CD4-positive, alpha-beta memory T cell (primary cell): ENCODE measurements around the gene ITGA8. TPM values are rescaled to one million over a fixed set of nuclear protein-coding genes. Genes with fewer than 3 reads are reported as not detected.

Experiments used
- CTCF ChIA-PET: fragments of 350-600 bp; sonication (Branson Sonifier 250); formaldehyde crosslinking; loops from one replicate; lab custom pipeline; 2021; ENCODE audit warnings: inconsistent platforms; ENCODE audit not compliant: partially characterized antibody; lab: Charles Lee
- POLR2A ChIA-PET: fragments of 350-600 bp; sonication (Branson Sonifier 250); formaldehyde crosslinking; loops from one replicate; lab custom pipeline; 2021; ENCODE audit not compliant: partially characterized antibody; lab: Charles Lee
- DNase-seq, 5 donors: peaks; one replicate each; pipeline versions ENCODE4 v3.0.0 to v3.0.0-alpha.2; 2020 to 2022; ENCODE audit warnings: mixed read lengths in 1 of 5
- H3K27ac ChIP-seq: one replicate; pipeline ENCODE4 v1.7.0; 2013; ENCODE audit warnings: low read depth, low read length
- H3K27me3 ChIP-seq: 2 replicates; pipeline ENCODE4 v1.7.0; 2013; ENCODE audit warnings: mild to moderate bottlenecking, low read length, moderate library complexity; ENCODE audit not compliant: insufficient read depth
- H3K36me3 ChIP-seq: 2 replicates; pipeline ENCODE4 v1.7.0; 2013; ENCODE audit warnings: mild to moderate bottlenecking, low read length, moderate library complexity; ENCODE audit not compliant: insufficient read depth
- H3K4me1 ChIP-seq: 2 replicates; pipeline ENCODE4 v1.7.0; 2013; ENCODE audit warnings: mild to moderate bottlenecking, low read length, moderate library complexity; ENCODE audit not compliant: insufficient read depth
- H3K4me3 ChIP-seq, 2 donors: one replicate each; pipeline ENCODE4 v1.7.0; 2013; ENCODE audit warnings: low read length in 2 of 2, mild to moderate bottlenecking in 1 of 2
- H3K9me3 ChIP-seq, 2 donors: one replicate each; pipeline ENCODE4 v1.7.0; 2013; ENCODE audit warnings: low read length in 2 of 2, control low read depth in 1 of 2; ENCODE audit not compliant: control insufficient read depth in 1 of 2
- H3K27ac Mint-ChIP-seq, 7 donors: one replicate each; pipeline ENCODE4 v1.8.0; 2020 to 2021; ENCODE audit warnings: mixed read lengths in 7 of 7, mild to moderate bottlenecking in 6 of 7, inconsistent platforms in 3 of 7, moderate library complexity in 3 of 7
- H3K27me3 Mint-ChIP-seq, 2 donors: one replicate each; pipeline ENCODE4 v1.8.0; 2020 to 2021; ENCODE audit warnings: mixed read lengths in 2 of 2
- H3K36me3 Mint-ChIP-seq, 2 donors: one replicate each; pipeline ENCODE4 v1.8.0; 2020 to 2021; ENCODE audit warnings: mixed read lengths in 2 of 2, inconsistent platforms in 1 of 2, mild to moderate bottlenecking in 1 of 2
- H3K4me1 Mint-ChIP-seq, 4 donors: one replicate each; pipeline ENCODE4 v1.8.0; 2020 to 2021; ENCODE audit warnings: mixed read lengths in 4 of 4, mild to moderate bottlenecking in 1 of 4
- H3K4me3 Mint-ChIP-seq, 8 donors: one replicate each; pipeline ENCODE4 v1.8.0; 2020 to 2021; ENCODE audit warnings: mixed read lengths in 8 of 8, mild to moderate bottlenecking in 7 of 8, moderate library complexity in 6 of 8, inconsistent platforms in 3 of 8
- H3K9me3 Mint-ChIP-seq, 8 donors: one replicate each; pipeline ENCODE4 v1.8.0; 2020 to 2021; ENCODE audit warnings: mixed read lengths in 8 of 8, mild to moderate bottlenecking in 5 of 8, inconsistent platforms in 3 of 8, moderate library complexity in 1 of 8
- intact Hi-C: fragments of 100-400 bp; cut with micrococcal nuclease; formaldehyde crosslinking; loops from one replicate; pipeline ENCODE4 v1.15.1; 2023
- polyA plus RNA-seq, 2 donors: library from polyadenylated mRNA; unstranded; fragments of 300-500 nt; fragmentation: Illumina TruSeq; gene quantifications; one replicate each; pipeline ENCODE4 v1.2.3, GENCODE V29; 2021
- total RNA-seq, 2 experiments: library from RNA; stranded (reverse); gene quantifications; one replicate each; pipeline ENCODE4 v1.2.3, GENCODE V29; 2021

The ITGA8 gene
- total and polyA plus RNA-seq, 4 experiments from 2014 or later = not detected

DNA sequence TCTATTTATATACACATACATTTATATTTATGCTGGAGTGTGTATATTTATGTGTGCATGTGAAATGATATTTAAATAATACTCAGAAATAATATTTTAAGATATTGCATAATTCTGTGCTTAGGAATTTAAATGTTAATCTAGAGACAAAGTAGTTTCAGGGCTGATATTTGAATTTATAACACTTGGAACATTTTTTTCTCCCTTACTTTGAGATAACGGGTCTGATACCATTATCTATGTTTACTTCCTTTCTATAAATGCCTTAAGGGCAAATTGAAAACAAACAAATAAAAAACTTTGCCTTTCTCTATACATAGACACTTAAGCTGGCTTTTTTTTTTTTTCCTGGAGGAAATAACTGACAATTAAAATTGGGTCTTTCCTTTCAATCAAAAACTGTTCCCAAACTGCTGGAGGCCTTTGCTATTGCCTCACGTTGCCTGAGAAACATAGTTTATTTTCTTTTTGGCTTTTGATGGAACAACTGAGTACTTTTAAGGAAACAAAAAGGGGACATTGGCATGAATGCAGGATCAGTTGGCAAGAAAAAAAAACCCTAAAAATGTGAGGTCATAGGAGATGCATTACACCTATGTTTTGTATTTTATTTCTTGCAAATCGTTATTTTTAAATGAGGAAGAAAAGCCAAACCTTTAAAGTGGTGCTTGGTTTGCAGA is 98.7 kb downstream of the ITGA8 start:
- Mint-ChIP-seq H3K4me3 (no peak overlapping the region), H3K27ac (no peak overlapping the region), H3K36me3 (no peaks in the 10 kb centered on the region), H3K27me3 (peaks cover 3 to 12% of the 10 kb centered on the region in 2 donors), H3K9me3 (peaks cover 0 to 2% (median 0%) of the 10 kb centered on the region in 8 donors), H3K4me1 (no peaks in the 10 kb centered on the region)
- H3K36me3 ChIP-seq = no peaks in the 10 kb centered on the region
- no peaks in the 10 kb centered on the region for H3K9me3 ChIP-seq
- intact Hi-C loops = no loop called here
- no peak for DNase-seq
- no peak overlapping the region for H3K27ac ChIP-seq
- H3K4me1 ChIP-seq = no peaks in the 10 kb centered on the region
- POLR2A ChIA-PET = no interaction called here
- H3K4me3 ChIP-seq = no peak overlapping the region
- CTCF ChIA-PET = no interaction called here
- H3K27me3 ChIP-seq = no peaks in the 10 kb centered on the region

- ChIA-PET CTCF (no interaction called here), POLR2A (no interaction called here)
- Mint-ChIP-seq H3K27ac (no peak overlapping the region), H3K27me3 (peaks cover 3 to 12% of the 10 kb centered on the region in 2 donors), H3K4me3 (no peak overlapping the region), H3K4me1 (no peaks in the 10 kb centered on the region), H3K36me3 (no peaks in the 10 kb centered on the region), H3K9me3 (no peaks in the 10 kb centered on the region)
- intact Hi-C loops = no loop called here
- DNase-seq = no peak
- Histone ChIP-seq H3K27me3 (no peaks in the 10 kb centered on the region), H3K9me3 (no peaks in the 10 kb centered on the region), H3K4me1 (no peaks in the 10 kb centered on the region), H3K27ac (no peak overlapping the region), H3K36me3 (no peaks in the 10 kb centered on the region), H3K4me3 (no peak overlapping the region)
These were observed 99.4 kb downstream of the ITGA8 start for GRCh38 chr10:15620337-15620736.

DNA sequence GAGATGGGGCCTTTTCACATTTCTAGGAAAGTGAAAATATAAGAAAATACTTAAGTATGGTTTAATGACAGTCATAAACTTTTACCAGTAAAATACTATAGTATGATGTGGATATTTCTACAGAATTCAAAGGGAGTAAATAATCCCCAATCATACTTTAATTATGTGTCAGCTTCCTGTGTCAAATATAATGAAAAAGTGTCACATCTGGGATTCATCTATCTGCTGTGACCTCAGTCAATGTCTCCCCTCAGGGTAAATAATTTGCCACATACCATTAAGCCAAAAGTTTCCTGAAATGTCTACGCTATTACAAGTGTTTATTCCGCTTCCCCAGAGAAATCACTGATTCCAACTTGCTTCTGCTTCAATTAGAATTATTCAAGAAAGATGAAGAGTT is 110.5 kb downstream of the ITGA8 start:
- Histone ChIP-seq H3K4me1 (no peaks in the 10 kb centered on the region), H3K27me3 (no peaks in the 10 kb centered on the region), H3K9me3 (no peaks in the 10 kb centered on the region), H3K4me3 (no peak overlapping the region), H3K27ac (no peak overlapping the region), H3K36me3 (no peaks in the 10 kb centered on the region)
- intact Hi-C loops = no loop called here
- Mint-ChIP-seq H3K27ac (no peak overlapping the region), H3K36me3 (no peaks in the 10 kb centered on the region), H3K27me3 (peaks cover 3 to 8% of the 10 kb centered on the region in 2 donors), H3K9me3 (peaks cover 0 to 3% (median 0%) of the 10 kb centered on the region in 8 donors), H3K4me1 (no peaks in the 10 kb centered on the region), H3K4me3 (no peak overlapping the region)
- ChIA-PET POLR2A (no interaction called here), CTCF (no interaction called here)
- DNase-seq = no peak

DNA sequence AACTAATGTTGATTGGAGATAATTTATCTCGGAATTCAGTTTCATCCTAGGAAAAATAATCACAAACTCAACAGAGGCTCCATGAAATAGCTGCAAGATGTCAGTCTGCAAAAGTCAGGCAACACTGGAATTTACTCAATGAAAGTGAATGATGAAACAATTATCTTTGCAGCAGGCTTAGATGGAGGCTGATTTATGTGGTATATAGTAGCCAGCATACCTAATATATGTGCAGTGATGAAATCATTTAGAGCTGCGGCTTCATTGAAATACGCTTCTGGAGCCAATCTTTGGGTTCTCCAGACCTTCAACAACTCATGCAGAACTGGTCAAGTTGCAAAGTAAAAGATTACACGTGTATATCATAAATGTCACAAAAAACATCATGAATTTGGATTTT is 113.3 kb downstream of the ITGA8 start:
- H3K36me3 Mint-ChIP-seq = no peaks in the 10 kb centered on the region
- H3K36me3 ChIP-seq = no peaks in the 10 kb centered on the region
- intact Hi-C loops = no loop called here
- DNase-seq = no peak
- H3K27ac ChIP-seq = no peak overlapping the region
- H3K9me3 ChIP-seq = no peaks in the 10 kb centered on the region
- peaks cover 4 to 8% of the 10 kb centered on the region in 2 donors for H3K27me3 Mint-ChIP-seq
- H3K4me3 ChIP-seq = no peak overlapping the region
- H3K27me3 ChIP-seq = no peaks in the 10 kb centered on the region
- H3K4me1 ChIP-seq = no peaks in the 10 kb centered on the region
- peaks cover 0 to 3% (median 0%) of the 10 kb centered on the region in 8 donors for H3K9me3 Mint-ChIP-seq
- CTCF ChIA-PET = no interaction called here
- POLR2A ChIA-PET = no interaction called here
- H3K4me3 Mint-ChIP-seq = no peak overlapping the region
- no peak overlapping the region for H3K27ac Mint-ChIP-seq
- no peaks in the 10 kb centered on the region for H3K4me1 Mint-ChIP-seq

DNA sequence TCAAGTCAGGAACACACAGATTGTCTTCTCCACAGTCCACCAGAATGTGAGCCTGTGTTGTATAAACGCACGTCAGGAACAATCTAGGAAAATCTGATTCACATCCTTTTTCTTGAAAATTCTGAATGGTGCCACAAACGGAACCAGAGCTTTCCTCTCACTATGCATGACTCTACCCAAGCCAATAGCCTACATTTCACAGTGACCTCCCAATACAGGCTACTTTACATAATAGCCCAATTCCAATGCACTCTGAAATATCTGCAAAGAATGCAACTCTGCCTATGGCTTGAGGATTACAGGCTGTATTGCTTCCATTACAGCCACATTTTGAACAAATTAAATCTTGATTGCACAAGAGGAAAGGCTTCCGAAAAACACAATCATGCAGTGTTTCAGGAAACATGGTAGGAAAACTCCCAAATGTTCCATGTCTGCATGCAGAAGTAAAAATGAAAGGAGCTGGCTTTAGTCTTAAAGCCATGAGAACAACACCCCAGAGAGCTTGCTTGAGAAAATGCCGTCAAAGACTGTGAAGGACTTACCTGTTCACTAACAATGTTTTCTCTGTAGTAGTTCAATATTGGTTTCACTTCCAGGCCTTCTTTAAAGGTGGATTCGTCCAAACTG is 113.9 kb downstream of the ITGA8 start:
- ChIA-PET CTCF (no interaction called here), POLR2A (no interaction called here)
- no peaks in the 10 kb centered on the region for H3K36me3 ChIP-seq
- H3K9me3 ChIP-seq = no peaks in the 10 kb centered on the region
- Mint-ChIP-seq H3K9me3 (peaks cover 0 to 3% (median 0%) of the 10 kb centered on the region in 8 donors), H3K36me3 (no peaks in the 10 kb centered on the region), H3K27me3 (peaks cover 8 to 9% of the 10 kb centered on the region in 2 donors), H3K27ac (no peak overlapping the region), H3K4me3 (no peak overlapping the region), H3K4me1 (no peaks in the 10 kb centered on the region)
- H3K27me3 ChIP-seq = no peaks in the 10 kb centered on the region
- no peaks in the 10 kb centered on the region for H3K4me1 ChIP-seq
- H3K4me3 ChIP-seq = no peak overlapping the region
- DNase-seq = no peak
- intact Hi-C loops = no loop called here
- no peak overlapping the region for H3K27ac ChIP-seq

DNA sequence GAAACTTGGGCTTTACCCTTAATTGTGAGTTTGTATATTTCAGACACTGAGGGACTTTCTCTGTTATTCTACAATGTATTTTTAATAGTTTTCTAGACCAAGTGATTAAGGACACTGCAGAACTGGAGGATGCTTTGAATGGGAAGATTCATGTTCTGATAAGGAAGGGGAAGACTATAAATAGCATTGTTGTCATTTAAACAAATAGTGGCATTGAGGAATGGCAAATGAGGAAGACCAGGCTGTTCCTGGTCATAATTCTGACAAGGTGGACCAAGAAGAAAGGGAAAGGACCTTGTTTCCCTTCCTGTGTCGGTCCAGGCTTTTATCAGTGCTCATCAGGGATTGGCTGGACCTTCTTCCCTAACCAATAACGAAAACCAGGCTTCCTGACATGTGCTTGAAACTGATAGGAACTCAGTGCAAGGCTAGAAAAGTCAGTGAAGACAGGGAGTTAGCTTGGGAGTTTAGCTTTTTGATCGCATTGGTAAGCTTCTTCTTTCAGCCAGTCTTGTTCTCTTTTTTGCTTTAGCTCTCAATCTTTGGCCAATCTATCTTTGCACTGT is 116.2 kb downstream of the ITGA8 start:
- no peak for DNase-seq
- Mint-ChIP-seq H3K4me1 (no peaks in the 10 kb centered on the region), H3K27ac (no peak overlapping the region), H3K27me3 (peaks cover 9 to 13% of the 10 kb centered on the region in 2 donors), H3K36me3 (no peaks in the 10 kb centered on the region), H3K9me3 (peaks cover 0 to 9% (median 0%) of the 10 kb centered on the region in 8 donors), H3K4me3 (no peak overlapping the region)
- intact Hi-C loops = no loop called here
- CTCF ChIA-PET = no interaction called here
- Histone ChIP-seq H3K27ac (no peak overlapping the region), H3K27me3 (no peaks in the 10 kb centered on the region), H3K4me1 (no peaks in the 10 kb centered on the region), H3K4me3 (no peak overlapping the region), H3K36me3 (no peaks in the 10 kb centered on the region), H3K9me3 (no peaks in the 10 kb centered on the region)
- POLR2A ChIA-PET = no interaction called here

DNA sequence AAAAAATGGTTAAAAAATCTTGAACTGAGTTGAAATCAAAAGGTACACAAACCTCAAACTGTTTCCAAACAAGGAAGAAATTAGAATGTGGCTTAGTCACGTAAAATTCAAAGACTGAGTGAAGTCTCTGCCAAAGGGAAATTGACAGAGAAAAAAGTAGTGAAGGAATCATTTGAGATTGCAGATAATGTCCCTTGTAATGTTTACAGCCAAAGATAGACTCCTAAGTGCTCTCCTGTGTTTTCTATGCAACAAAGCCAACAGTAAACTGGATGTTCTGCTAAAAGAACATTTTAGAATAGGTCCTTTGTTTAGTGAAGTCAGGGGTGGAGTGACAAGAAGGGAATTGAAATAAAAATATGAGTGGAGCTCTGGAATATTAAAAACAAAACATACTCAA is 117.9 kb downstream of the ITGA8 start:
- no peaks in the 10 kb centered on the region for H3K9me3 ChIP-seq
- ChIA-PET POLR2A (no interaction called here), CTCF (no interaction called here)
- intact Hi-C loops = no loop called here
- H3K36me3 ChIP-seq = no peaks in the 10 kb centered on the region
- Mint-ChIP-seq H3K4me1 (no peaks in the 10 kb centered on the region), H3K9me3 (peaks cover 0 to 9% (median 0%) of the 10 kb centered on the region in 8 donors), H3K27me3 (peaks cover 13 to 17% of the 10 kb centered on the region in 2 donors), H3K4me3 (no peak overlapping the region), H3K27ac (no peak overlapping the region), H3K36me3 (no peaks in the 10 kb centered on the region)
- H3K27me3 ChIP-seq = no peaks in the 10 kb centered on the region
- H3K27ac ChIP-seq = no peak overlapping the region
- no peaks in the 10 kb centered on the region for H3K4me1 ChIP-seq
- no peak for DNase-seq
- no peak overlapping the region for H3K4me3 ChIP-seq
